Measurements from ENCODE around the gene COL9A1.

COL9A1 gene

DNA sequence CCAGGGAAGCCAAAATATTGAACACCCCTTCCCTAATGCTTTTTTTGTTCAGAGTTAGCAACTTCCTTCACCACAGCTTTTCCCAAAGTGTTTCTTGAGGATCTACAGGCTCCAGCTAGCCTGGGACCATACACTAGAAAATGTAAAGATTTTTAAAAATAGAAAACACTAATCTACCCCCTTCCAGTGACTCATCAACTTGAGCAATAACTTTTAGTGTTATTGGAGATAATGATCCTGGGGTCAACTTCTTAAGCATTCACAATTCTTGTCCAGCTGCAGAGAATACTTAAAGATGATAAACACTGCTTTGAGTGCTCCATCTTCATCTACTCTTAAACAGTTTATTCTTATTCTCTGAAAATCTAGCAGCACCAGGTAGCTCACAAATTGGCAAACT is 131.6 kb downstream of the COL9A1 start:
- no peak for DNase-seq (ENCODE audit: low read depth)

GRCh38 chr6:70168681-70169377 is 134.1 kb downstream of the COL9A1 start:
- DNase-seq (ENCODE audit: low read depth) = no peak

Measured in stimulated activated CD8-positive, alpha-beta memory T cell treated with anti-CD3 and anti-CD28 coated beads, Interleukin-12 subunit alpha, Interleukin-12 subunit beta, amount 100 ng/mL, for 1 hour (primary cell).